Measurements from ENCODE around the gene ZHX3. TPM values are rescaled to one million over a fixed set of nuclear protein-coding genes. Genes with fewer than 3 reads are reported as not detected.
A peak's percentile ranks its signal among the peaks of the same experiment; 100 is the strongest.

The ZHX3 gene
- total and polyA plus RNA-seq, 9 of the 15 experiments (the other 6 are each of a cell fraction or from before 2014, with no cell fraction given): 0.80 to 14.6 (median 4.9) TPM

- Histone ChIP-seq H3K79me2 (ENCODE audit: control insufficient read depth, insufficient read depth, low read length) (no peaks in the 10 kb centered on the region), H3K27me3 (ENCODE audit: control insufficient read depth in 2 of 2, insufficient read depth in 2 of 2, low read length in 2 of 2) (no peaks in the 10 kb centered on the region), H3K9me1 (ENCODE audit: control insufficient read depth, insufficient read depth, low read length) (no peaks in the 10 kb centered on the region), H3K36me3 (ENCODE audit: control insufficient read depth, insufficient read depth, low read length) (no peaks in the 10 kb centered on the region), H3K4me2 (ENCODE audit: insufficient read depth, low read length) (no peak overlapping the region), H4K20me1 (replicated peaks; ENCODE audit: control insufficient read depth, insufficient read depth, low read length) (0 out of 2 replicates have a peak, but pooled peaks cover 6% of the 10 kb centered on the region), H2AFZ (ENCODE audit: low read depth, low read length) (no peak overlapping the region), H3K9ac (ENCODE audit: insufficient read depth in 1 of 2, low read depth in 2 of 2, low read length in 2 of 2) (no peak overlapping the region), H3K4me3 (no peak overlapping the region), H3K27ac (ENCODE audit: extremely low read depth, low read depth, low read length) (no peak overlapping the region), H3K9me3 (replicated peaks; ENCODE audit: control insufficient read depth, insufficient read depth, low read depth, low read length) (no peaks in the 10 kb centered on the region), H3K4me1 (replicated peaks in 1 of 2; ENCODE audit: control insufficient read depth in 2 of 2, insufficient read depth in 2 of 2, low read length in 2 of 2) (peaks cover 8 to 23% of the 10 kb centered on the region in 2 experiments; a peak in 4 of 5 replicates)
- ChIA-PET POLR2A (no interaction called here), CTCF (ENCODE audit: low intra/inter-chr PET ratio) (no interaction called here)
- TF ChIP-seq HMBOX1 (IDR thresholded peaks at IDR 0.05): 0 out of 2 replicates have a peak, but pooled peaks have one; percentile 9
- TF ChIP-seq HOMEZ (CRISPR knock-in tag; IDR thresholded peaks at IDR 0.05): no peak
- no peak for TF ChIP-seq MGA (IDR thresholded peaks at IDR 0.05)
- no peak for FAIRE-seq
- intact Hi-C loops (cut with micrococcal nuclease): no loop called here
- no peak for DNase-seq (ENCODE audit: extremely low read depth in 1 of 4, low spot score in 3 of 4)
- in situ Hi-C loops (cut with MboI): no loop called here
- 50% methylated on average over 1 of the region's 1 CpG for WGBS (ENCODE audit: insufficient coverage, low coverage, missing lambda C conversion rate)
- no peak for ATAC-seq
- BruUV-seq (replicated peaks): no TSS peak
Observed at GRCh38 chr20:41260734-41261220, 56.8 kb downstream of the ZHX3 start.
